SK-N-SH (cell line): ENCODE measurements around the gene CLSTN2. TPM values are rescaled to one million over a fixed set of nuclear protein-coding genes. Genes with fewer than 3 reads are reported as not detected.

ENCODE experiments used
- CTCF ChIA-PET: fragments of 300-600, 350-600 bp; formaldehyde crosslinking; extraction: SDS; loops from one replicate; lab custom pipeline; 2021; lab: Yijun Ruan, JAX
- POLR2A ChIA-PET: fragments of 350-600 bp; sonication (Branson Sonifier 250); formaldehyde crosslinking; extraction: SDS; loops from one replicate; lab custom pipeline; 2020; ENCODE audit warnings: antibody characterized with exemption, inconsistent platforms; lab: Yijun Ruan, JAX
- DNase-seq: peaks from one replicate; pipeline ENCODE4 v3.0.0; 2012
- H2AFZ ChIP-seq: fragments of 200-600 bp; sonication (generic); 2 replicates; pipeline ENCODE4 v1.8.1; 2016; ENCODE audit warnings: antibody characterized with exemption, mild to moderate bottlenecking, low read depth
- H3F3A ChIP-seq: fragments of 200-600 bp; sonication (generic); replicated peaks from 2 replicates; pipeline ENCODE3; 2016; ENCODE audit warnings: antibody characterized with exemption, mild to moderate bottlenecking; ENCODE audit not compliant: insufficient read depth
- H3K27ac ChIP-seq, 2 experiments: fragments of 200-500 bp in 1 of 2; fragments of 200-600 bp in 1 of 2; sonication (Bioruptor generic) in 1 of 2; sonication (generic), shearing (Covaris generic) in 1 of 2; 2 replicates each; pipeline versions ENCODE4 v1.5.1 to v1.6.1; 2014 to 2016; ENCODE audit warnings: low read depth in 2 of 2, inconsistent platforms in 1 of 2, low read length in 1 of 2, mild to moderate bottlenecking in 1 of 2, mixed read lengths in 1 of 2
- H3K27me3 ChIP-seq: fragments of 200-600 bp; sonication (generic), shearing (Covaris generic); 2 replicates; pipeline ENCODE4 v1.6.1; 2016; ENCODE audit warnings: mixed run types; ENCODE audit not compliant: insufficient read depth
- H3K36me3 ChIP-seq, 2 experiments: fragments of 200-500 bp in 1 of 2; fragments of 200-600 bp in 1 of 2; sonication (Bioruptor generic) in 1 of 2; sonication (generic) in 1 of 2; replicated peaks in 1 of 2; 2 replicates each; pipeline versions ENCODE3 to v1.5.1; 2014 to 2016; ENCODE audit warnings: low read length in 1 of 2, mild to moderate bottlenecking in 1 of 2; ENCODE audit not compliant: insufficient read depth in 2 of 2, control insufficient read depth in 1 of 2
- H3K4me1 ChIP-seq, 2 experiments: fragments of 200-500 bp in 1 of 2; fragments of 200-600 bp in 1 of 2; sonication (Bioruptor generic) in 1 of 2; sonication (generic), shearing (Covaris generic) in 1 of 2; 2 replicates each; pipeline versions ENCODE4 v1.5.1 to v1.6.1; 2014 to 2016; ENCODE audit warnings: low read depth in 1 of 2, low read length in 1 of 2, mixed run types in 1 of 2; ENCODE audit not compliant: insufficient read depth in 2 of 2, control insufficient read depth in 1 of 2
- H3K4me2 ChIP-seq: fragments of 200-600 bp; sonication (generic), shearing (Covaris generic); 2 replicates; pipeline ENCODE4 v1.6.1; 2017; ENCODE audit warnings: mixed run types
- H3K4me3 ChIP-seq, 2 experiments: fragments of 200-500 bp in 1 of 2; fragments of 200-600 bp in 1 of 2; sonication (Bioruptor generic) in 1 of 2; sonication (generic), shearing (Covaris generic) in 1 of 2; 2 replicates each; pipeline versions ENCODE4 v1.5.1 to v1.8.1; 2014 to 2016; ENCODE audit warnings: low read depth in 2 of 2, inconsistent platforms in 1 of 2, low read length in 1 of 2, mild to moderate bottlenecking in 1 of 2, mixed read lengths in 1 of 2, moderate library complexity in 1 of 2
- H3K79me2 ChIP-seq: fragments of 200-600 bp; sonication (generic); 2 replicates; pipeline ENCODE4 v1.8.1; 2017; ENCODE audit warnings: mild to moderate bottlenecking; ENCODE audit not compliant: insufficient read depth
- H3K9ac ChIP-seq: fragments of 200-600 bp; sonication (generic); 2 replicates; pipeline ENCODE4 v1.6.1; 2017; ENCODE audit warnings: mixed run types
- H3K9me2 ChIP-seq: fragments of 200-600 bp; sonication (generic); 2 replicates; pipeline ENCODE4 v1.6.1; 2017; ENCODE audit warnings: mixed run types
- H3K9me3 ChIP-seq: fragments of 200-600 bp; sonication (generic); 2 replicates; pipeline ENCODE4 v1.6.1; 2017; ENCODE audit warnings: mixed run types, mild to moderate bottlenecking, moderate library complexity
- H4K20me1 ChIP-seq: fragments of 200-600 bp; sonication (generic); 2 replicates; pipeline ENCODE4 v1.6.1; 2017; ENCODE audit warnings: mild to moderate bottlenecking, mixed run types; ENCODE audit not compliant: insufficient read depth
- ELF1 ChIP-seq: IDR thresholded peaks from 2 replicates; pipeline ENCODE4 v1.4.0; 2012
- EP300 ChIP-seq, 2 experiments: IDR thresholded peaks; 2 replicates each; pipeline versions ENCODE4 v1.4.0 to v1.6.1; 2012; ENCODE audit warnings: borderline replicate concordance in 1 of 2, low read depth in 1 of 2, low read length in 1 of 2
- FOSL2 ChIP-seq: IDR thresholded peaks from 2 replicates; pipeline ENCODE4 v1.4.0; 2012; ENCODE audit warnings: low read depth, mild to moderate bottlenecking, moderate library complexity, borderline replicate concordance
- FOXJ3 ChIP-seq: sonication (generic); formaldehyde crosslinking; IDR thresholded peaks from 2 replicates; pipeline ENCODE4 v1.5.1; 2020; ENCODE audit warnings: mild to moderate bottlenecking, missing genetic modification reagents
- FOXM1 ChIP-seq: IDR thresholded peaks from 2 replicates; pipeline ENCODE4 v1.4.0; 2012; ENCODE audit warnings: low read depth, mild to moderate bottlenecking
- GABPA ChIP-seq: IDR thresholded peaks from 2 replicates; pipeline ENCODE4 v1.4.0; 2012; ENCODE audit warnings: low read depth, mild to moderate bottlenecking
- GATA2 ChIP-seq: sonication (generic); formaldehyde crosslinking; IDR thresholded peaks from 2 replicates; pipeline ENCODE4 v1.5.0; 2020; ENCODE audit warnings: mild to moderate bottlenecking, missing genetic modification reagents
- JUND ChIP-seq: IDR thresholded peaks from 2 replicates; pipeline ENCODE4 v1.4.0; 2012
- MAX ChIP-seq: IDR thresholded peaks from 2 replicates; pipeline ENCODE4 v1.4.0; 2012; ENCODE audit warnings: low read depth
- MXI1 ChIP-seq: IDR thresholded peaks from 2 replicates; pipeline ENCODE4 v1.6.1; 2012; ENCODE audit warnings: mild to moderate bottlenecking, low read depth, low read length, improper control_type of control experiment
- NRF1 ChIP-seq: IDR thresholded peaks from 2 replicates; pipeline ENCODE4 v1.6.1; 2012; ENCODE audit warnings: low read depth, mild to moderate bottlenecking, low read length
- PBX3 ChIP-seq: IDR thresholded peaks from 2 replicates; pipeline ENCODE4; 2012
- POLR2AphosphoS5 ChIP-seq: IDR thresholded peaks from 2 replicates; pipeline ENCODE4 v1.6.1; 2012; ENCODE audit warnings: low read depth, low read length
- RXRA ChIP-seq: IDR thresholded peaks from 2 replicates; pipeline ENCODE4 v1.4.0; 2012; ENCODE audit warnings: low read depth, mild to moderate bottlenecking, borderline replicate concordance
- TEAD4 ChIP-seq: IDR thresholded peaks from 2 replicates; pipeline ENCODE4 v1.4.0; 2012; ENCODE audit warnings: mild to moderate bottlenecking, borderline replicate concordance; ENCODE audit not compliant: insufficient read depth
- ZBTB33 ChIP-seq: IDR thresholded peaks from 2 replicates; pipeline ENCODE4 v1.4.0; 2012; ENCODE audit warnings: low read depth, borderline replicate concordance
- WGBS: methylation state at CpG from one replicate; pipeline ENCODE4 v1.1.6; 2017; ENCODE audit warnings: low lambda C conversion rate; 5-methylcytosine and 5-hydroxymethylcytosine counted together
- polyA plus RNA-seq, 3 experiments: library from polyadenylated mRNA; depleted of rRNA; stranded (reverse); fragments of >200 nt; gene quantifications; 2 replicates each; pipeline ENCODE4 v1.2.3, GENCODE V29; 2012
- TF ChIP-seq, protein P1 (sequence below): fragments of 200-600 bp; sonication (generic); IDR thresholded peaks from 2 replicates; pipeline ENCODE4 v1.6.1; 2017; ENCODE audit warnings: antibody characterized with exemption, mild to moderate bottlenecking, moderate library complexity
- TF ChIP-seq, protein P2 (sequence below): fragments of 150-350 bp; IDR thresholded peaks from 2 replicates; pipeline ENCODE4 v1.6.1; 2017; ENCODE audit warnings: antibody characterized with exemption, low read length, low read depth, borderline replicate concordance
- TF ChIP-seq, protein P3 (sequence below): IDR thresholded peaks from 2 replicates; pipeline ENCODE4 v1.4.0; 2012; ENCODE audit warnings: low read depth, borderline replicate concordance

The CLSTN2 gene
- polyA plus RNA-seq, 1 of the 3 experiments (the other 2 are of a cell fraction): 0.02 TPM

DNA sequence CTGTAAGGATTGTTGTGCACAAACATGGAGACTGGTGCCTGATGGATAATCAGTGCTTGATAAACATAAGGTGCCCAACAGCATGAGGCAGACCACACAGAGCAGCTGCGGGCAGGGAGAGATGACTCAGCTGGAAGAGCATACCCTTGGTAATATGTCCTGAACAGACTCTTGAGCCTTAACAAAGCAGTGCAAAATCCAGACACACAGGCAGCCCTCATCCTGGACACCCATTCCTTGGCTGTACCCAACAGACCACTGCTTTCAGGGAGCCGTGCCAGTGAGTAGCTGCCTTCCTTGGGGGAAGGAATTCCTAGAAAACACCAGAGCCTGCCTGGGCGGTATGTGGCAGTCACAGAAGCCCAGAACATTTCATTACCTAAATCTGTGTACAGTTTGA is 156.2 kb downstream of the CLSTN2 start:
- Histone ChIP-seq H3K9me3 (no peaks in the 10 kb centered on the region), H3K27me3 (no peaks in the 10 kb centered on the region), H3K4me2 (no peak overlapping the region), H4K20me1 (no peaks in the 10 kb centered on the region), H3K9ac (no peak overlapping the region), H3K79me2 (no peaks in the 10 kb centered on the region), H3K27ac (no peak overlapping the region), H3K4me1 (peaks cover 0 to 10% of the 10 kb centered on the region in 2 experiments; a peak in 2 of 4 replicates), H3K4me3 (no peak overlapping the region), H3F3A (no peaks in the 10 kb centered on the region), H2AFZ (no peak overlapping the region), H3K36me3 (no peaks in the 10 kb centered on the region), H3K9me2 (no peaks in the 10 kb centered on the region)
- CTCF ChIA-PET: interaction anchor here (0.6 to 1.1 kb wide), 2 partner anchors 14 to 718 kb away, joined by 3 read pairs; no protein-coding TSS in a partner anchor
- POLR2A ChIA-PET: no interaction called here
- WGBS: 16% methylated on average over 3 of the region's 3 CpGs
- TF ChIP-seq TEAD4: no peak
- TF ChIP-seq FOSL2: no peak
- no peak for TF ChIP-seq GABPA
- TF ChIP-seq, protein P1, sequence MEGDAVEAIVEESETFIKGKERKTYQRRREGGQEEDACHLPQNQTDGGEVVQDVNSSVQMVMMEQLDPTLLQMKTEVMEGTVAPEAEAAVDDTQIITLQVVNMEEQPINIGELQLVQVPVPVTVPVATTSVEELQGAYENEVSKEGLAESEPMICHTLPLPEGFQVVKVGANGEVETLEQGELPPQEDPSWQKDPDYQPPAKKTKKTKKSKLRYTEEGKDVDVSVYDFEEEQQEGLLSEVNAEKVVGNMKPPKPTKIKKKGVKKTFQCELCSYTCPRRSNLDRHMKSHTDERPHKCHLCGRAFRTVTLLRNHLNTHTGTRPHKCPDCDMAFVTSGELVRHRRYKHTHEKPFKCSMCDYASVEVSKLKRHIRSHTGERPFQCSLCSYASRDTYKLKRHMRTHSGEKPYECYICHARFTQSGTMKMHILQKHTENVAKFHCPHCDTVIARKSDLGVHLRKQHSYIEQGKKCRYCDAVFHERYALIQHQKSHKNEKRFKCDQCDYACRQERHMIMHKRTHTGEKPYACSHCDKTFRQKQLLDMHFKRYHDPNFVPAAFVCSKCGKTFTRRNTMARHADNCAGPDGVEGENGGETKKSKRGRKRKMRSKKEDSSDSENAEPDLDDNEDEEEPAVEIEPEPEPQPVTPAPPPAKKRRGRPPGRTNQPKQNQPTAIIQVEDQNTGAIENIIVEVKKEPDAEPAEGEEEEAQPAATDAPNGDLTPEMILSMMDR: no peak
- no peak for TF ChIP-seq MAX
- no peak for TF ChIP-seq FOXJ3 (CRISPR knock-in tag)
- no peak for TF ChIP-seq POLR2AphosphoS5
- no peak for TF ChIP-seq NRF1
- TF ChIP-seq GATA2: no peak
- no peak for TF ChIP-seq PBX3
- TF ChIP-seq RXRA: no peak
- TF ChIP-seq, protein P2, sequence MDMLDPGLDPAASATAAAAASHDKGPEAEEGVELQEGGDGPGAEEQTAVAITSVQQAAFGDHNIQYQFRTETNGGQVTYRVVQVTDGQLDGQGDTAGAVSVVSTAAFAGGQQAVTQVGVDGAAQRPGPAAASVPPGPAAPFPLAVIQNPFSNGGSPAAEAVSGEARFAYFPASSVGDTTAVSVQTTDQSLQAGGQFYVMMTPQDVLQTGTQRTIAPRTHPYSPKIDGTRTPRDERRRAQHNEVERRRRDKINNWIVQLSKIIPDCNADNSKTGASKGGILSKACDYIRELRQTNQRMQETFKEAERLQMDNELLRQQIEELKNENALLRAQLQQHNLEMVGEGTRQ: no peak
- TF ChIP-seq JUND: no peak
- no peak for TF ChIP-seq EP300 (IDR thresholded peaks at IDR 0.05; ENCODE audit: borderline replicate concordance in 1 of 2, low read depth in 1 of 2, low read length in 1 of 2)
- TF ChIP-seq MXI1: no peak
- no peak for TF ChIP-seq FOXM1
- no peak for TF ChIP-seq ELF1
- TF ChIP-seq, protein P3, sequence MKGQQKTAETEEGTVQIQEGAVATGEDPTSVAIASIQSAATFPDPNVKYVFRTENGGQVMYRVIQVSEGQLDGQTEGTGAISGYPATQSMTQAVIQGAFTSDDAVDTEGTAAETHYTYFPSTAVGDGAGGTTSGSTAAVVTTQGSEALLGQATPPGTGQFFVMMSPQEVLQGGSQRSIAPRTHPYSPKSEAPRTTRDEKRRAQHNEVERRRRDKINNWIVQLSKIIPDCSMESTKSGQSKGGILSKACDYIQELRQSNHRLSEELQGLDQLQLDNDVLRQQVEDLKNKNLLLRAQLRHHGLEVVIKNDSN: no peak
- TF ChIP-seq ZBTB33: no peak
- no peak for DNase-seq
